Measurements from ENCODE around the gene CDH22.

CDH22 gene

DNA sequence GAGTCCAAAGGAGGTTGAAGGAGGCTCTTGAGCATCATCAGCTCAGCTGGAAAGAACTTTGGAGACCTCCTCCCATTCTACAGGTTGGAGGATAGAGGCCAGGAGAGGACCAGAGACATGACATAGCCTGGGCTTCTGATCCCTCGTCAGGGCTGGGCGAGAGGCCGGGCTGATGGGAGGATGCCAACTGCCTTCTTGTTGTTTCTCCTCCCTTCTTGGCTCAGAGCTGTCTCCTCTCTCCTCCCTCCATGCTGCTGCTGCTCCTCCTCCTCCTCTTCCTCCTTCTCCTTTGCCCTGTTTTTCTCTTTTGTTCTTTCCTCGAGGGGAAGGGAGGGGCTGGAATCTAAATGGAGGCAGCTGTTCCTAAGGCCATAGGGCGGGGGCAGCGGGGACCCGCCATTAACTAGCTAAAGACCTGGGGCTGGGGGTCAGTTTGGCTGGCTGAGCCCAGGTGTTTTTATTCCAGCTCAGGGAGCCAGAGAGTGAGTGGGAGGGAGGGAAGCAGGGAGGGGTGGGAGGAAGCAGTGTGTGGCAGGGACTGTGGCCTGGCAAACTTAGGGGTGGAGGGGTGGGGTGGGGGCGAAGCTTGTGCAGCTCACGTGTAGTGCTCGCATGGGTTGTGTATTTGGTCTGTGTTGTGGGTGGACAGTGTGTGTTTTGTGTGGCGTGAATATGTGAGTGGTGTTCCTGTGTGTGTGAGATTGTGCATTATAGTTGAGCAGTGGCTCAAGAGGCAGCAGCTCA is 105.4 kb downstream of the CDH22 start:
- H3K4me3 ChIP-seq (ENCODE audit: low read depth, low read length): no peak overlapping the region
- H3K4me1 ChIP-seq (ENCODE audit: control insufficient read depth, insufficient read depth, low read length): peaks cover 10% of the 10 kb centered on the region; the same call in 1 of the 2 replicates
- no peaks in the 10 kb centered on the region for H3K9me3 ChIP-seq (ENCODE audit: control insufficient read depth, insufficient read depth, low read length)
- no peak overlapping the region for H3K9ac ChIP-seq (ENCODE audit: low read depth, low read length)
- no peaks in the 10 kb centered on the region for H3K27me3 ChIP-seq (ENCODE audit: control insufficient read depth, insufficient read depth, low read length)
- no peak overlapping the region for H3K27ac ChIP-seq (ENCODE audit: low read depth, low read length)
- no peaks in the 10 kb centered on the region for H3K36me3 ChIP-seq (ENCODE audit: control insufficient read depth, insufficient read depth, low read length)

DNA sequence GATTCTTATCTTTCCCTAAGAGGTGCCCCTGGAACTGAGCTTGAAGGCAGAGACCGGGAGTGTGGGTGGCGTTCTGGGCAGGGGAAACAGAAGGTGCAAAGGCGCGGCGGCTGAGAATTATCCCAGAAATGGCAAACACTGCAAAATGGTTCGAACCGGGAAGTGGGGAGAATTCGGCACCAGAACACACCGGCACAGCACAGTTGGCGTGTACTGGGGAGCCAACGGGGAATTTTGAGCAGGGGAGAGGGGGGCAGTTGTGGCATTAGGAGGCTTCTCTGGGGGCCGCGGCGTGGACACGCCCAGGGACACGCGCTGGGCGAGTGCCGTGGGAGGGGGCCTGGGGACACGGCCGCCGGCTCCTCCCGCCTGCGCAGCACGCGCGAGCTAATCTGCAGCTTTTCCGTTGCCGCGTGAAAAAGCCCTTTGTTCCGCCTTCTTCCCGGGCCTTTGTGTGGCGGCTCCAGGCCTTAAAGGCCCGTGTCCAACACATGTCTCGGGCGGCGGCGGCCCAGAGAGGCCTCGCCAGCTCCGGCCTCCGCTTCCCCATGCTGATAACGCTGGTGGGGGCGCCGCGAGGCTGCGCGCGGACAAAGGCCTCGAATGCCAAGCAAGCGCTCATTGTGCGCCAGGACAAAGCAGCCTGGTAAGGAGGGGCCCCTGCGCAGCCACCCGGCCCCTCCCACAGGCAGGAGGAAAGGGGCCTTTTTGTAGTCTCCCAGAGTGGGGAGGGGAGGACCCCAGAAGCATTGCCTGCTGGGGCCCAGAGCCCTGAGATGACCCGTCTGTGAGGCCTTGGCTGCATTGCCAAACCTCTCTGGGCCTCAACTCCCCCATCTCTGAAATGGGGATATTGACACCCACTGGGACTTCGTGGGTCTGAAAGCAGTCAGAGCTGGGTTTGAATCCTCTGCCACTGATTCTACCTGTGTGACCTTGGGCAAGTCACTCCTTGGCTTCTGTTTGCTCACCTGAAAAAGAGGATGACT is 107.4 kb downstream of the CDH22 start:
- H3K4me1 ChIP-seq (ENCODE audit: control insufficient read depth, insufficient read depth, low read length): peaks cover 15% of the 10 kb centered on the region; the same call in 1 of the 2 replicates
- H3K4me3 ChIP-seq (ENCODE audit: low read depth, low read length): no peak overlapping the region
- no peaks in the 10 kb centered on the region for H3K27me3 ChIP-seq (ENCODE audit: control insufficient read depth, insufficient read depth, low read length)
- H3K9ac ChIP-seq (ENCODE audit: low read depth, low read length): no peak overlapping the region
- H3K36me3 ChIP-seq (ENCODE audit: control insufficient read depth, insufficient read depth, low read length): no peaks in the 10 kb centered on the region
- no peak overlapping the region for H3K27ac ChIP-seq (ENCODE audit: low read depth, low read length)
- no peaks in the 10 kb centered on the region for H3K9me3 ChIP-seq (ENCODE audit: control insufficient read depth, insufficient read depth, low read length)

- no peaks in the 10 kb centered on the region for H3K36me3 ChIP-seq (ENCODE audit: control insufficient read depth, insufficient read depth, low read length)
- peak overlapping the region; percentile 25; the same call in 1 of the 2 replicates for H3K4me3 ChIP-seq (ENCODE audit: low read depth, low read length)
- peaks cover 15% of the 10 kb centered on the region; the same call in 1 of the 2 replicates for H3K4me1 ChIP-seq (ENCODE audit: control insufficient read depth, insufficient read depth, low read length)
- no peak overlapping the region for H3K9ac ChIP-seq (ENCODE audit: low read depth, low read length)
- H3K27me3 ChIP-seq (ENCODE audit: control insufficient read depth, insufficient read depth, low read length): no peaks in the 10 kb centered on the region
- no peak overlapping the region for H3K27ac ChIP-seq (ENCODE audit: low read depth, low read length)
- H3K9me3 ChIP-seq (ENCODE audit: control insufficient read depth, insufficient read depth, low read length): no peaks in the 10 kb centered on the region
These were observed 109.1 kb downstream of the CDH22 start for GRCh38 chr20:46199198-46199597.

DNA sequence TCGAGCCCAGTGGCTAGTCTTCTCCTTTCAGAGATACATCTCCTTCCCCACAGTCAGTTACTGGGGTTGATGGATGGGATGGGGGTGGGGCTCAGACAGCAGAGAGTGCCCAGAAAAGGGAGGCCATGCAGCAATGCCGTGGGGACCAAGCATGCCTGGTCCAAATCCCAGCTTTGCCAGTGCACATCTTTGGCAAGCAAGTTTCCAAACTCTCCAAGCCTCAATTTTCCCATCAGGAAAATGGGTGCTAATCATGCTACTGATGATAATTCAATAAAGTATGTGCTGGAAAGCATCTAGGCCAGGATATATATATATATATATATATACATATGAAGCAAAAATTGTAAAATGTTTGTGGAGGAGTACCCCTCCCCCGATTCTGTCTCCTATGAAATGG is 111.3 kb downstream of the CDH22 start:
- no peak overlapping the region for H3K4me3 ChIP-seq (ENCODE audit: low read depth, low read length)
- no peaks in the 10 kb centered on the region for H3K36me3 ChIP-seq (ENCODE audit: control insufficient read depth, insufficient read depth, low read length)
- no peaks in the 10 kb centered on the region for H3K27me3 ChIP-seq (ENCODE audit: control insufficient read depth, insufficient read depth, low read length)
- no peaks in the 10 kb centered on the region for H3K9me3 ChIP-seq (ENCODE audit: control insufficient read depth, insufficient read depth, low read length)
- no peak overlapping the region for H3K27ac ChIP-seq (ENCODE audit: low read depth, low read length)
- peaks cover 5% of the 10 kb centered on the region; the same call in 1 of the 2 replicates for H3K4me1 ChIP-seq (ENCODE audit: control insufficient read depth, insufficient read depth, low read length)
- H3K9ac ChIP-seq (ENCODE audit: low read depth, low read length): no peak overlapping the region

DNA sequence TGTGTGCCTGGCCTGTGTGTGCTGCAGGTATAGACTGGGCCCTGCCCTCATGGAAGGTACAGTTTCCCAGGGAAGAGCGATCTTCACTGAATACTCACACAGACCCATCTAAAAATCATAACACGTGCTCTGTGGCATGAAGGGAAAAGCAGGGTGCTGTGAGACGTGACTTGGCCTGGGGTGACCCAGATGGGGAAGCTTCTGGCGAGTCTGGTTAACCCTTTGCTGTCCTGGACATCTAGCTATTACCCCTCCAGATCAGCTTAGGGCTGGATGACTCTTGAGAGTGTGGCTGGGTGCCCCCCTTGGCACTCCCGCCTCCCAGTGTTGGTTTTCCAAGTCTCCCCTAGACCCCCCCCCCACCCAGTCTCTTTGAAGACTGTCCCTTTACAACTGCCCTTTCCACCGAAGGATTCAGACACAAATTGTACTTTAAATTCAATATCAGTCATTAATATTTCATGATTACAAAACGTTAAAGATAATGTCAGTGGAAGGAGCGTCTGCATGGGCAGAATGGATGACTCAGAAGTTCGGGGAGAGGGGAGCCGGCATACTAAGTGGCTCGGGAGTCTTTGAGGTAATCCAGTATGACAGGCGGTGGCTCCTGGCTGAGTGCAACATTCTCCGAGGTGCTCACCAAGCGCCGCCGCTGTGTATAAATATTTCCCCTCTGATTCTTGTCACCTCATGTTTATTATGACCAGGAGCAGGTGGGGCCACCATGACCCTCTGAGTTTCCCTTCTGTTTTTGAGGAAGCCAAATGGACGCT is 112.8 kb downstream of the CDH22 start:
- no peak overlapping the region for H3K4me3 ChIP-seq (ENCODE audit: low read depth, low read length)
- H3K9ac ChIP-seq (ENCODE audit: low read depth, low read length): no peak overlapping the region
- no peaks in the 10 kb centered on the region for H3K36me3 ChIP-seq (ENCODE audit: control insufficient read depth, insufficient read depth, low read length)
- peaks cover 5% of the 10 kb centered on the region; the same call in 1 of the 2 replicates for H3K4me1 ChIP-seq (ENCODE audit: control insufficient read depth, insufficient read depth, low read length)
- no peak overlapping the region for H3K27ac ChIP-seq (ENCODE audit: low read depth, low read length)
- no peaks in the 10 kb centered on the region for H3K9me3 ChIP-seq (ENCODE audit: control insufficient read depth, insufficient read depth, low read length)
- no peaks in the 10 kb centered on the region for H3K27me3 ChIP-seq (ENCODE audit: control insufficient read depth, insufficient read depth, low read length)

DNA sequence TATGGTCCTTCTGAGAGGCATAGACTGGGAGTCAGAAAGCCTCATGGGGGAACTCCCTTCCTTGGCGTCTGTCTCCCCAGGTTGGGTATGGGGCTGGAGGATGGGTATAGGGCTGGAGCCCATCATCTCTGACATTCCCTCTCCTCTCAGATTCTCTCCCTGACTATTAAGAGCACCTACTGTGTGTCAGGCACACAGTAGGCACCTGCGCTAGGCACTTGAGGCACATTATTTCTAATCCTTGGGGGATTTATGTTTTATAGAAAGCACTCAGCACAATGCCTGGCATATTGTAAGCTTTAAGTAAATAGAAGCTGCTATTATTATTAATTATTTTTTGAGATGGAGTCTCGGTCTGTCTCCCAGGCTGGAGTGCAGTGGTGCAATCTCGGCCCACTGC is 113.9 kb downstream of the CDH22 start:
- Histone ChIP-seq H3K9ac (ENCODE audit: low read depth, low read length) (no peak overlapping the region), H3K9me3 (ENCODE audit: control insufficient read depth, insufficient read depth, low read length) (no peaks in the 10 kb centered on the region), H3K27ac (ENCODE audit: low read depth, low read length) (no peak overlapping the region), H3K36me3 (ENCODE audit: control insufficient read depth, insufficient read depth, low read length) (no peaks in the 10 kb centered on the region), H3K4me3 (ENCODE audit: low read depth, low read length) (no peak overlapping the region), H3K27me3 (ENCODE audit: control insufficient read depth, insufficient read depth, low read length) (no peaks in the 10 kb centered on the region), H3K4me1 (ENCODE audit: control insufficient read depth, insufficient read depth, low read length) (peaks cover 5% of the 10 kb centered on the region; the same call in 1 of the 2 replicates)

GRCh38 chr20:46192376-46192944 is 115.8 kb downstream of the CDH22 start:
- H3K27ac ChIP-seq (ENCODE audit: low read depth, low read length): no peak overlapping the region
- no peak overlapping the region for H3K9ac ChIP-seq (ENCODE audit: low read depth, low read length)
- no peaks in the 10 kb centered on the region for H3K27me3 ChIP-seq (ENCODE audit: control insufficient read depth, insufficient read depth, low read length)
- H3K4me1 ChIP-seq (ENCODE audit: control insufficient read depth, insufficient read depth, low read length): 0 out of 2 replicates have a peak, but pooled peaks cover 2% of the 10 kb centered on the region
- no peak overlapping the region for H3K4me3 ChIP-seq (ENCODE audit: low read depth, low read length)
- H3K9me3 ChIP-seq (ENCODE audit: control insufficient read depth, insufficient read depth, low read length): no peaks in the 10 kb centered on the region
- no peaks in the 10 kb centered on the region for H3K36me3 ChIP-seq (ENCODE audit: control insufficient read depth, insufficient read depth, low read length)

GRCh38 chr20:46191611-46192010 is 116.7 kb downstream of the CDH22 start:
- Histone ChIP-seq H3K9ac (ENCODE audit: low read depth, low read length) (no peak overlapping the region), H3K4me3 (ENCODE audit: low read depth, low read length) (no peak overlapping the region), H3K27ac (ENCODE audit: low read depth, low read length) (no peak overlapping the region), H3K4me1 (ENCODE audit: control insufficient read depth, insufficient read depth, low read length) (no peaks in the 10 kb centered on the region), H3K27me3 (ENCODE audit: control insufficient read depth, insufficient read depth, low read length) (no peaks in the 10 kb centered on the region), H3K36me3 (ENCODE audit: control insufficient read depth, insufficient read depth, low read length) (no peaks in the 10 kb centered on the region), H3K9me3 (ENCODE audit: control insufficient read depth, insufficient read depth, low read length) (no peaks in the 10 kb centered on the region)

DNA sequence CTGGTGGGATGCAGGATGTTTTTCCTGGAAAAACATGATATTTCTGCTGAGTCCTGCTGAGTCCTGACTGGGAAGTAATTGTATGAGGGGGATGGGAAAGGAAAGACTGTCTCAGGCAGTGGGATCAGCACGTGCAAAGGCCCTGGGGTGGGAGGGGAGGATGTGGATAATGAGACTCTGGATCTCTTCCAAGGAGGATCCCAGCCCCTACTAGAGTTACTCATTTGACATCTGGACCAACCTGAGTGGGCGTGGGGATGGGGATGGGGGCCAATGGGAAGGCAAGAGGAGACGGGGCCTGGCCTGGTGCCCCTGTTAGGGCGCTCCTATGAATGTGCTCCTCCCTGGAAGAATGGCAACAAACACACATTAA is 117.1 kb downstream of the CDH22 start:
- Histone ChIP-seq H3K27me3 (ENCODE audit: control insufficient read depth, insufficient read depth, low read length) (no peaks in the 10 kb centered on the region), H3K36me3 (ENCODE audit: control insufficient read depth, insufficient read depth, low read length) (no peaks in the 10 kb centered on the region), H3K9ac (ENCODE audit: low read depth, low read length) (no peak overlapping the region), H3K4me1 (ENCODE audit: control insufficient read depth, insufficient read depth, low read length) (no peaks in the 10 kb centered on the region), H3K9me3 (ENCODE audit: control insufficient read depth, insufficient read depth, low read length) (no peaks in the 10 kb centered on the region), H3K4me3 (ENCODE audit: low read depth, low read length) (no peak overlapping the region), H3K27ac (ENCODE audit: low read depth, low read length) (no peak overlapping the region)

DNA sequence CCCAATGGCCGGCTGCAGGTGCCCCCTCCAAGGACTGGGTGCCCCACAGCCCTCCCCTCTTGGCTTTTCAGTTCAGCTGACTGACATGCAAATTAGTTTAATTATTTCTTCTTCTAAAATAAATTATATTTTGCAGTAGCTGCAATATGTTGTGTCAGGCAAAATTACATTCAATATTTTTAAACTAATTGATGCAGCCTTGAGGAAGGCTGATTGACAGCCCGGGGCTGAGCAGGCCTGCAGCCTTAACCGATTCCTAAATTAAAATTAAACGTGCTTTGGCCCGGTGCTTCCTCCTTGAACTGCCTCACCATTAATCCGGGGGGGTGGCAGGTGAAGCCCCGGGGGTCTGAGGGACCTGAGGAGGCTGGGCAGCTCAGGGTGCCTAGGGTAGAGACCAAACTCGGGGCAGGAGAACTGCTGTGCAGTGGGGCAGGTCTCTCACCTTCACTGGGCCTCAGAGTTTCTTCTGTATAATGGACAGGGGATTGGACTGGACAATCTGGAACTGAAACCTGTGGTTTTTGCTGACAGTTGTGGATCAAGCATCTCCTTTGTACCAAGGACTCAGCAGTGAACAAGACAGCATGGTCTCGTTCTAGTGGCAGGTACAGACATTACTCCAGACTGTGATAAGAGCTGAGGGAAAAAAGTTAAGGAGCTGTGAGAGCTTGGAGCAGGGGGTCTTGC is 117.7 kb downstream of the CDH22 start:
- no peaks in the 10 kb centered on the region for H3K4me1 ChIP-seq (ENCODE audit: control insufficient read depth, insufficient read depth, low read length)
- no peak overlapping the region for H3K27ac ChIP-seq (ENCODE audit: low read depth, low read length)
- no peaks in the 10 kb centered on the region for H3K36me3 ChIP-seq (ENCODE audit: control insufficient read depth, insufficient read depth, low read length)
- H3K27me3 ChIP-seq (ENCODE audit: control insufficient read depth, insufficient read depth, low read length): no peaks in the 10 kb centered on the region
- no peak overlapping the region for H3K4me3 ChIP-seq (ENCODE audit: low read depth, low read length)
- H3K9me3 ChIP-seq (ENCODE audit: control insufficient read depth, insufficient read depth, low read length): no peaks in the 10 kb centered on the region
- no peak overlapping the region for H3K9ac ChIP-seq (ENCODE audit: low read depth, low read length)
